Loucy (cell line): ENCODE measurements around the gene DLG2.

Experiments used
- H2AFZ ChIP-seq: fragments of 200-600 bp; sonication (generic); 2 replicates; pipeline ENCODE4 v1.6.0; 2016; ENCODE audit warnings: antibody characterized with exemption, mild to moderate bottlenecking, low read length, moderate library complexity
- H3F3A ChIP-seq: fragments of 200-600 bp; 2 replicates; pipeline ENCODE4 v1.6.0; 2016; ENCODE audit warnings: antibody characterized with exemption, low read depth, mild to moderate bottlenecking
- H3K27me3 ChIP-seq: fragments of 200-600 bp; sonication (generic); 2 replicates; pipeline ENCODE4 v1.6.1; 2014; ENCODE audit warnings: low read length, mild to moderate bottlenecking; ENCODE audit not compliant: insufficient read depth, poor library complexity, severe bottlenecking
- H3K36me3 ChIP-seq: fragments of 200-600 bp; sonication (generic); 2 replicates; pipeline ENCODE4 v1.6.1; 2016; ENCODE audit warnings: low read length; ENCODE audit not compliant: insufficient read depth
- H3K4me1 ChIP-seq: fragments of 200-600 bp; sonication (generic); 2 replicates; pipeline ENCODE4 v1.5.1; 2014; ENCODE audit warnings: low read length, mild to moderate bottlenecking; ENCODE audit not compliant: insufficient read depth, poor library complexity, severe bottlenecking
- H3K4me2 ChIP-seq: fragments of 200-600 bp; sonication (generic); 2 replicates; pipeline ENCODE4 v1.6.0; 2014; ENCODE audit warnings: antibody characterized with exemption, low read length, low read depth, mild to moderate bottlenecking; ENCODE audit not compliant: poor library complexity, severe bottlenecking
- H3K4me3 ChIP-seq: fragments of 200-600 bp; sonication (generic); 2 replicates; pipeline ENCODE4 v1.5.1; 2014; ENCODE audit warnings: low read length, mild to moderate bottlenecking, mixed read lengths; ENCODE audit not compliant: poor library complexity, severe bottlenecking
- H3K79me2 ChIP-seq: fragments of 200-600 bp; sonication (generic); 2 replicates; pipeline ENCODE4 v1.6.1; 2014; ENCODE audit warnings: low read length; ENCODE audit not compliant: insufficient read depth
- H3K9ac ChIP-seq: fragments of 200-600 bp; sonication (generic); 2 replicates; pipeline ENCODE4 v1.6.0; 2014; ENCODE audit warnings: mild to moderate bottlenecking, low read depth, low read length, moderate library complexity; ENCODE audit not compliant: poor library complexity, severe bottlenecking
- H3K9me2 ChIP-seq: fragments of 200-600 bp; sonication (generic); replicated peaks from 2 replicates; pipeline ENCODE4 v1.6.1; 2016; ENCODE audit warnings: low read depth, low read length, mixed read lengths
- H3K9me3 ChIP-seq: fragments of 200-600 bp; sonication (generic); 2 replicates; pipeline ENCODE4 v1.6.1; 2014; ENCODE audit warnings: mild to moderate bottlenecking, antibody characterized with exemption, low read length, low read depth; ENCODE audit not compliant: insufficient read depth
- H4K20me1 ChIP-seq: fragments of 200-600 bp; sonication (generic); 2 replicates; pipeline ENCODE4 v1.6.0; 2014; ENCODE audit warnings: antibody characterized with exemption, low read length, mild to moderate bottlenecking; ENCODE audit not compliant: insufficient read depth, poor library complexity, severe bottlenecking
- EZH2phosphoT487 ChIP-seq: fragments of 200-600 bp; IDR thresholded peaks from 2 replicates; pipeline ENCODE4 v1.6.1; 2018; ENCODE audit warnings: antibody characterized with exemption, mild to moderate bottlenecking, moderate library complexity, borderline replicate concordance
- TF ChIP-seq, protein P1 (sequence below): fragments of 200-600 bp; sonication (generic); conservative IDR thresholded peaks from 2 replicates; pipeline ENCODE4 v1.5.1; 2014; ENCODE audit warnings: mild to moderate bottlenecking, antibody characterized with exemption, low read length

DLG2 gene

DNA sequence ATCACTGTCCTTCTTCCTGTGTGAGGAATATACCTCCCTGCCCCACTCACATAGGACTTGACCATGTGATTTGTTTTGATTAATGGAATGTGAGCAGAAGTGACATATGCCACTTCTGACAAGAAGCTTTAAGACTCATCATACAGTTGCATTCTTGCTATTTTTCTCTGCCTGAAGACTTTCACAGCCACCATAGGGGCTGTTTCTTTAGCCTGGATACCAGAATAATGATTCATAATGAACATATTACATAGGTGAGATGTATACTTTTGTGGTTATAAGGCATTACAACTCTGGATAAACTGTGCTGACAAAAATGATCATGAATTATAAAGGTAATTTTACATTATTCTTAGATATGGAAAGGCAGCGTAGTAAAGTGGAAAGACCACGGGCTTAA lies 798.0 kb downstream of the DLG2 start:
- Histone ChIP-seq H4K20me1 (no peaks in the 10 kb centered on the region), H3K79me2 (no peaks in the 10 kb centered on the region), H2AFZ (no peak overlapping the region), H3K4me3 (no peak overlapping the region), H3K9me3 (no peaks in the 10 kb centered on the region), H3F3A (no peaks in the 10 kb centered on the region), H3K4me2 (no peak overlapping the region), H3K4me1 (peaks cover 4% of the 10 kb centered on the region), H3K27me3 (no peaks in the 10 kb centered on the region), H3K9me2 (no peaks in the 10 kb centered on the region), H3K9ac (no peak overlapping the region), H3K36me3 (no peaks in the 10 kb centered on the region)
- no peak for TF ChIP-seq EZH2phosphoT487
- TF ChIP-seq, protein P1, sequence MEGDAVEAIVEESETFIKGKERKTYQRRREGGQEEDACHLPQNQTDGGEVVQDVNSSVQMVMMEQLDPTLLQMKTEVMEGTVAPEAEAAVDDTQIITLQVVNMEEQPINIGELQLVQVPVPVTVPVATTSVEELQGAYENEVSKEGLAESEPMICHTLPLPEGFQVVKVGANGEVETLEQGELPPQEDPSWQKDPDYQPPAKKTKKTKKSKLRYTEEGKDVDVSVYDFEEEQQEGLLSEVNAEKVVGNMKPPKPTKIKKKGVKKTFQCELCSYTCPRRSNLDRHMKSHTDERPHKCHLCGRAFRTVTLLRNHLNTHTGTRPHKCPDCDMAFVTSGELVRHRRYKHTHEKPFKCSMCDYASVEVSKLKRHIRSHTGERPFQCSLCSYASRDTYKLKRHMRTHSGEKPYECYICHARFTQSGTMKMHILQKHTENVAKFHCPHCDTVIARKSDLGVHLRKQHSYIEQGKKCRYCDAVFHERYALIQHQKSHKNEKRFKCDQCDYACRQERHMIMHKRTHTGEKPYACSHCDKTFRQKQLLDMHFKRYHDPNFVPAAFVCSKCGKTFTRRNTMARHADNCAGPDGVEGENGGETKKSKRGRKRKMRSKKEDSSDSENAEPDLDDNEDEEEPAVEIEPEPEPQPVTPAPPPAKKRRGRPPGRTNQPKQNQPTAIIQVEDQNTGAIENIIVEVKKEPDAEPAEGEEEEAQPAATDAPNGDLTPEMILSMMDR = no peak

DNA sequence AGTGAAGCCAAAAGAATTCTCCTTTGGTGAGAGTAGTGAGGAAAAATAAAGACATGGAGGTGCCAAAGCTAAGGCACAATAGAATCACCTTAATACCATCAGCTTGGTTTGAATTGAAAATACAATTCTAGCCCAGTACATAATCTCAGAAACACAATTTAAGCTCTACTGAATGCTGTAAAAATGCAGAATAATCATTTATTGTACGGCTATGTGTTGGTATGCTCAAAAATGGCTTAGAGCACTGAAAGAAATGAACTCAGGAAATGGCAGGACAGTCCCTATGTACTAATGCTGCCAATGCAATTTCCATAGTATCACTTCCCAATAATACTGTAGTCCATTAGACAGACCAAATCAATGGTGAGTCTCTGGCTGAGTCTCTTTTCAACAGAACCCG lies 798.5 kb downstream of the DLG2 start:
- Histone ChIP-seq H3F3A (no peaks in the 10 kb centered on the region), H3K79me2 (no peaks in the 10 kb centered on the region), H2AFZ (no peak overlapping the region), H3K9me2 (no peaks in the 10 kb centered on the region), H4K20me1 (no peaks in the 10 kb centered on the region), H3K9ac (no peak overlapping the region), H3K4me2 (no peak overlapping the region), H3K4me3 (no peak overlapping the region), H3K36me3 (no peaks in the 10 kb centered on the region), H3K27me3 (no peaks in the 10 kb centered on the region), H3K4me1 (peaks cover 4% of the 10 kb centered on the region), H3K9me3 (no peaks in the 10 kb centered on the region)
- no peak for TF ChIP-seq EZH2phosphoT487
- TF ChIP-seq, protein P1 = no peak

DNA sequence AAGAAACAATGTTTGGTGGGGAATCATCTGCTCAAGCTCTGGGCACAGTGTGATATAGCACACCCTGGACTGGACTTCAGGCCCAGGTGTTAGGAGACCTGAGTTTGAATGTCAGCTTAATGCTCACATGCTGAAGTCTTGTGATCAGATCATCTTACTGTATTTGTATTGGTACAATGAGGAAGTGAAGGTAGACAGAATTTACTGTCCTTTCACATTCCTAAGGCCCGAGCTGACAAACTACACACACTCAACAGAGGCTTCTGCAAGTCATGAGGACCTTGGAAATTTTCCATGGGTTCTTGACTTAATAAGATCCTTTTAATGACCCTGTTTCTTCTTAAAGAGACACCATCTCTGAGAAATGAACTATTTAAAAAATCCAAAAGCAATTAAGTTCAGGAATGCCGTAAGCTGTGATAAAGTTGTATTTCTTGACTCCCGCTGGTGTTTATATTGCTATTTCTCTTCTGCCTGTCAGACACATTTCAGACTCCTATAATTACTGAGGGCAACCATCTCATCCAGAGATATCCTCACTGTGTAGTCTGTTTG lies 802.0 kb downstream of the DLG2 start:
- H3K4me2 ChIP-seq = no peak overlapping the region
- H3K27me3 ChIP-seq = no peaks in the 10 kb centered on the region
- no peaks in the 10 kb centered on the region for H3K9me3 ChIP-seq
- no peaks in the 10 kb centered on the region for H4K20me1 ChIP-seq
- no peak overlapping the region for H3K9ac ChIP-seq
- H3K9me2 ChIP-seq = no peaks in the 10 kb centered on the region
- TF ChIP-seq EZH2phosphoT487 = no peak
- TF ChIP-seq, protein P1 = no peak
- no peaks in the 10 kb centered on the region for H3K4me1 ChIP-seq
- H3F3A ChIP-seq = no peaks in the 10 kb centered on the region
- no peak overlapping the region for H2AFZ ChIP-seq
- no peaks in the 10 kb centered on the region for H3K36me3 ChIP-seq
- no peak overlapping the region for H3K4me3 ChIP-seq
- no peaks in the 10 kb centered on the region for H3K79me2 ChIP-seq
